HG03175 (cell line): ENCODE measurements around the gene GABBR2.

Source experiments
- ATAC-seq: cut with Tn5 transposase; IDR thresholded peaks from one replicate; pipeline ENCODE4 v1.9.1; 2021; ENCODE audit warnings: mild to moderate bottlenecking, moderate library complexity; ENCODE audit not compliant: unreplicated experiment

The GABBR2 gene

GRCh38 chr9:98721643-98722042, 12.9 kb upstream of the GABBR2 start:
- no peak for ATAC-seq

GRCh38 chr9:98720402-98720801, 11.7 kb upstream of the GABBR2 start:
- no peak for ATAC-seq

- ATAC-seq: no peak
Measured at GRCh38 chr9:98719055-98719454, 10.3 kb upstream of the GABBR2 start.

- ATAC-seq: no peak
Measured at GRCh38 chr9:98714833-98715232, 6.1 kb upstream of the GABBR2 start.

- ATAC-seq: no peak
Measured at GRCh38 chr9:98712987-98713386, 4.3 kb upstream of the GABBR2 start.

- ATAC-seq: no peak
Measured at GRCh38 chr9:98709968-98710965, 1.5 kb upstream of the GABBR2 start.

- ATAC-seq: no peak
Measured at GRCh38 chr9:98708103-98708932, 417 bp downstream of the GABBR2 start.

GRCh38 chr9:98707166-98708102, 1.3 kb downstream of the GABBR2 start:
- no peak for ATAC-seq

- ATAC-seq: no peak
Measured at GRCh38 chr9:98706651-98707165, 2.0 kb downstream of the GABBR2 start.

- no peak for ATAC-seq
Measured at GRCh38 chr9:98702835-98703380, 5.8 kb downstream of the GABBR2 start.

GRCh38 chr9:98702340-98702739, 6.4 kb downstream of the GABBR2 start:
- no peak for ATAC-seq

GRCh38 chr9:98701576-98701975, 7.2 kb downstream of the GABBR2 start:
- ATAC-seq: no peak

- no peak for ATAC-seq
Measured at GRCh38 chr9:98700801-98701200, 7.9 kb downstream of the GABBR2 start.

GRCh38 chr9:98698856-98699255, 9.9 kb downstream of the GABBR2 start:
- ATAC-seq: no peak

- no peak for ATAC-seq
Measured at GRCh38 chr9:98694943-98695342, 13.8 kb downstream of the GABBR2 start.

- ATAC-seq: no peak
Measured at GRCh38 chr9:98692392-98692791, 16.3 kb downstream of the GABBR2 start.

GRCh38 chr9:98691890-98692289, 16.8 kb downstream of the GABBR2 start:
- ATAC-seq: no peak

- no peak for ATAC-seq
Measured at GRCh38 chr9:98690686-98691085, 18.0 kb downstream of the GABBR2 start.

- ATAC-seq: no peak
Measured at GRCh38 chr9:98688710-98689495, 19.8 kb downstream of the GABBR2 start.
